HepG2 (cell line): ENCODE measurements around the gene SLC4A7. TPM values are rescaled to one million over a fixed set of nuclear protein-coding genes. Genes with fewer than 3 reads are reported as not detected.

ENCODE experiments used
- GATAD1 ChIP-seq: IDR thresholded peaks from 2 replicates; pipeline ENCODE4 v1.6.1; 2016; ENCODE audit warnings: missing genetic modification reagents, missing compliant biosample characterization
- GZF1 ChIP-seq: sonication (generic); formaldehyde crosslinking; IDR thresholded peaks from 2 replicates; pipeline ENCODE4 v1.5.1; 2020; ENCODE audit warnings: mild to moderate bottlenecking, missing genetic modification reagents
- MEIS1 ChIP-seq: sonication (generic); formaldehyde crosslinking; IDR thresholded peaks from 2 replicates; pipeline ENCODE4 v1.9.0; 2021; ENCODE audit warnings: mild to moderate bottlenecking, missing genetic modification reagents, moderate library complexity, borderline replicate concordance
- NFIC ChIP-seq: IDR thresholded peaks from 2 replicates; pipeline ENCODE4 v1.6.1; 2012; ENCODE audit warnings: mild to moderate bottlenecking, low read length, inconsistent platforms
- NFKB2 ChIP-seq: sonication (generic); formaldehyde crosslinking; IDR thresholded peaks from 2 replicates; pipeline ENCODE4 v1.4.0; 2020; ENCODE audit warnings: missing genetic modification reagents, borderline replicate concordance
- NR3C1 ChIP-seq: sonication (generic); formaldehyde crosslinking; IDR thresholded peaks from 2 replicates; pipeline ENCODE4 v1.4.0; 2020; ENCODE audit warnings: missing genetic modification reagents
- PRMT3 ChIP-seq: sonication (generic); formaldehyde crosslinking; IDR thresholded peaks from 2 replicates; pipeline ENCODE4 v1.8.1; 2022; ENCODE audit warnings: low read depth, mild to moderate bottlenecking, moderate library complexity, missing genetic modification reagents, borderline replicate concordance
- ZNF121 ChIP-seq: sonication (generic); formaldehyde crosslinking; IDR thresholded peaks from 2 replicates; pipeline ENCODE4 v1.5.0; 2020; ENCODE audit warnings: mild to moderate bottlenecking, missing genetic modification reagents
- ZNF383 ChIP-seq: sonication (generic); formaldehyde crosslinking; IDR thresholded peaks from 2 replicates; pipeline ENCODE4 v1.4.0; 2020; ENCODE audit warnings: missing genetic modification reagents, mild to moderate bottlenecking, borderline replicate concordance
- ZNF446 ChIP-seq: sonication (generic); formaldehyde crosslinking; IDR thresholded peaks from 2 replicates; pipeline ENCODE4 v1.5.0; 2020; ENCODE audit warnings: mild to moderate bottlenecking, missing genetic modification reagents
- ZNF558 ChIP-seq: sonication (generic); formaldehyde crosslinking; IDR thresholded peaks from 2 replicates; pipeline ENCODE4 v1.9.0; 2022; ENCODE audit warnings: mild to moderate bottlenecking, missing genetic modification reagents, borderline replicate concordance
- polyA plus RNA-seq, 8 experiments: library from polyadenylated mRNA; depleted of rRNA in 3 of 8; stranded (reverse) in 7 of 8; unstranded in 1 of 8; fragments of >200 nt; fragmentation: Illumina TruSeq in 4 of 8; extraction: Trizol in 4 of 8; gene quantifications; 2 replicates each; pipeline versions ENCODE4 v1.2.1 to v1.2.3, GENCODE V29; 2011 to 2016; ENCODE audit warnings: low read depth in 4 of 8, missing spikeins in 1 of 8, mixed read lengths in 1 of 8; ENCODE audit not compliant: insufficient read depth in 1 of 8
- total RNA-seq, 5 experiments: library from RNA; depleted of rRNA; stranded (reverse); fragments of >200 nt; fragmentation: Illumina TruSeq; extraction: Trizol; gene quantifications; 2 replicates each; pipeline ENCODE4 v1.2.3, GENCODE V29; 2016; ENCODE audit warnings: low read depth in 1 of 5
- TF ChIP-seq, protein P1 (sequence below): sonication (generic); formaldehyde crosslinking; IDR thresholded peaks from 2 replicates; pipeline ENCODE4 v1.4.0; 2020; ENCODE audit warnings: missing genetic modification reagents
- TF ChIP-seq, protein P2 (sequence below): sonication (generic); formaldehyde crosslinking; IDR thresholded peaks from 2 replicates; pipeline ENCODE4 v1.5.1; 2020; ENCODE audit warnings: missing genetic modification reagents, mild to moderate bottlenecking, borderline replicate concordance
- TF ChIP-seq, protein P3 (sequence below): sonication (generic); formaldehyde crosslinking; IDR thresholded peaks from 2 replicates; pipeline ENCODE4 v1.5.0; 2020; ENCODE audit warnings: missing genetic modification reagents
- TF ChIP-seq, protein P4 (sequence below): sonication (generic); formaldehyde crosslinking; IDR thresholded peaks from 2 replicates; pipeline ENCODE4 v1.8.1; 2023; ENCODE audit warnings: mild to moderate bottlenecking, inconsistent platforms, moderate library complexity, missing genetic modification reagents, borderline replicate concordance
- TF ChIP-seq, protein P5 (sequence below): sonication (generic); formaldehyde crosslinking; IDR thresholded peaks from 2 replicates; pipeline ENCODE4 v1.5.0; 2020; ENCODE audit warnings: missing genetic modification reagents
- TF ChIP-seq, protein P6 (sequence below): fragments of 450-650 bp; IDR thresholded peaks from 2 replicates; pipeline ENCODE4 v1.6.1; 2017; ENCODE audit warnings: mild to moderate bottlenecking
- TF ChIP-seq, protein P7 (sequence below): sonication (generic); formaldehyde crosslinking; IDR thresholded peaks from 2 replicates; pipeline ENCODE4 v1.5.0; 2020; ENCODE audit warnings: missing genetic modification reagents

SLC4A7 gene
- total and polyA plus RNA-seq, 2 of the 13 experiments (the other 11 are each of a cell fraction or from before 2014, with no cell fraction given): 16.4 to 43.8 TPM

DNA sequence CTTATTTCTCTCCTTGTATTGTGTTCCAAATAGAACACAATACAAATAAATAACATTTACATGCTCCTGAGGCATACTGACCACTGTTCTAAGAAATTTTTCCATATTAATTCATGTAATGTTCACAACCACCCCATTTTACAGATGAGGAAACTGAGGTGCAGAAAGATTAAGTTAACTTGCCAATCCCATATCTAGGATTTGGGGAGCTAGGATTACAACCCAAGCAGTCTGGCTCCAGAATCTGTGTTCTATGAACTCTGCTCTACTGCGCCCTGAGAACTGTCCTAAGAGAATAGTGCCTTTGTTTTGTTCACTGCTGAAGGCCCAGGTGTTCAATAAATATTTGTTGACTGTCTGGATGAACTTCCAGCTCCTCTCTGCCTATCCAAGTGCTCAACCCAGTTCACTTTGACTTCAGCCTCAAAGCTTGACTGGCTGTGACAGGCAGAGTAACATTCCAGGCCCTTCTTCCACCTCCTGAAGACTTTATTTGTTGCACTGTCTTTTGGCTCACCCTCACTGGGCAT is 118.1 kb downstream of the SLC4A7 start (continued):
- TF ChIP-seq, protein P1, sequence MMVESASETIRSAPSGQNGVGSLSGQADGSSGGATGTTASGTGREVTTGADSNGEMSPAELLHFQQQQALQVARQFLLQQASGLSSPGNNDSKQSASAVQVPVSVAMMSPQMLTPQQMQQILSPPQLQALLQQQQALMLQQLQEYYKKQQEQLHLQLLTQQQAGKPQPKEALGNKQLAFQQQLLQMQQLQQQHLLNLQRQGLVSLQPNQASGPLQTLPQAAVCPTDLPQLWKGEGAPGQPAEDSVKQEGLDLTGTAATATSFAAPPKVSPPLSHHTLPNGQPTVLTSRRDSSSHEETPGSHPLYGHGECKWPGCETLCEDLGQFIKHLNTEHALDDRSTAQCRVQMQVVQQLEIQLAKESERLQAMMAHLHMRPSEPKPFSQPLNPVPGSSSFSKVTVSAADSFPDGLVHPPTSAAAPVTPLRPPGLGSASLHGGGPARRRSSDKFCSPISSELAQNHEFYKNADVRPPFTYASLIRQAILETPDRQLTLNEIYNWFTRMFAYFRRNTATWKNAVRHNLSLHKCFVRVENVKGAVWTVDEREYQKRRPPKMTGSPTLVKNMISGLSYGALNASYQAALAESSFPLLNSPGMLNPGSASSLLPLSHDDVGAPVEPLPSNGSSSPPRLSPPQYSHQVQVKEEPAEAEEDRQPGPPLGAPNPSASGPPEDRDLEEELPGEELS (CRISPR knock-in tag): peak; percentile 93
- TF ChIP-seq MEIS1 (CRISPR knock-in tag) (peak; percentile 71; the same call in 1 of the 2 replicates), ZNF121 (CRISPR knock-in tag) (no peak), ZNF446 (CRISPR knock-in tag) (no peak), GATAD1 (CRISPR knock-in tag) (0 out of 2 replicates have a peak, but pooled peaks have one; percentile 14), NFKB2 (CRISPR knock-in tag) (no peak), ZNF558 (CRISPR knock-in tag) (no peak), ZNF383 (CRISPR knock-in tag) (no peak), NR3C1 (no peak), NFIC (peak; percentile 74), PRMT3 (no peak), GZF1 (CRISPR knock-in tag) (no peak)
- TF ChIP-seq, protein P2, sequence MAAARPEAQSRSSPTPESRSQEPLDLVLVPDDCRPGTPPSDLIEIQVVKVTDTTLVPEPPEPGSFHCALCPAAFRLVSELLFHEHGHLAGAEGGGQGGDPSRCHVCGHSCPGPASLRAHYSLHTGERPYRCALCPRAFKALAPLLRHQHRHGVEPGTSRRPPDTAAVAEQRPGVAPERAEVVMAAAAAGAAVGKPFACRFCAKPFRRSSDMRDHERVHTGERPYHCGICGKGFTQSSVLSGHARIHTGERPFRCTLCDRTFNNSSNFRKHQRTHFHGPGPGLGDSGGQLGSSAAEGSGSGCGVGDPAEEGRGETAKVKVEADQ (CRISPR knock-in tag): no peak
- TF ChIP-seq, protein P3, sequence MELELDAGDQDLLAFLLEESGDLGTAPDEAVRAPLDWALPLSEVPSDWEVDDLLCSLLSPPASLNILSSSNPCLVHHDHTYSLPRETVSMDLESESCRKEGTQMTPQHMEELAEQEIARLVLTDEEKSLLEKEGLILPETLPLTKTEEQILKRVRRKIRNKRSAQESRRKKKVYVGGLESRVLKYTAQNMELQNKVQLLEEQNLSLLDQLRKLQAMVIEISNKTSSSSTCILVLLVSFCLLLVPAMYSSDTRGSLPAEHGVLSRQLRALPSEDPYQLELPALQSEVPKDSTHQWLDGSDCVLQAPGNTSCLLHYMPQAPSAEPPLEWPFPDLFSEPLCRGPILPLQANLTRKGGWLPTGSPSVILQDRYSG: no peak
- TF ChIP-seq, protein P4, sequence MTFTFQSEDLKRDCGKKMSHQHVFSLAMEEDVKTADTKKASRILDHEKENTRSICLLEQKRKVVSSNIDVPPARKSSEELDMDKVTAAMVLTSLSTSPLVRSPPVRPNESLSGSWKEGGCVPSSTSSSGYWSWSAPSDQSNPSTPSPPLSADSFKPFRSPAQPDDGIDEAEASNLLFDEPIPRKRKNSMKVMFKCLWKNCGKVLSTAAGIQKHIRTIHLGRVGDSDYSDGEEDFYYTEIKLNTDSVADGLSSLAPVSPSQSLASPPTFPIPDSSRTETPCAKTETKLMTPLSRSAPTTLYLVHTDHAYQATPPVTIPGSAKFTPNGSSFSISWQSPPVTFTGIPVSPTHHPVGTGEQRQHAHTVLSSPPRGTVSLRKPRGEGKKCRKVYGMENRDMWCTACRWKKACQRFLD: no peak
- TF ChIP-seq, protein P5, sequence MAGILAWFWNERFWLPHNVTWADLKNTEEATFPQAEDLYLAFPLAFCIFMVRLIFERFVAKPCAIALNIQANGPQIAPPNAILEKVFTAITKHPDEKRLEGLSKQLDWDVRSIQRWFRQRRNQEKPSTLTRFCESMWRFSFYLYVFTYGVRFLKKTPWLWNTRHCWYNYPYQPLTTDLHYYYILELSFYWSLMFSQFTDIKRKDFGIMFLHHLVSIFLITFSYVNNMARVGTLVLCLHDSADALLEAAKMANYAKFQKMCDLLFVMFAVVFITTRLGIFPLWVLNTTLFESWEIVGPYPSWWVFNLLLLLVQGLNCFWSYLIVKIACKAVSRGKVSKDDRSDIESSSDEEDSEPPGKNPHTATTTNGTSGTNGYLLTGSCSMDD (CRISPR knock-in tag): no peak
- TF ChIP-seq, protein P6, sequence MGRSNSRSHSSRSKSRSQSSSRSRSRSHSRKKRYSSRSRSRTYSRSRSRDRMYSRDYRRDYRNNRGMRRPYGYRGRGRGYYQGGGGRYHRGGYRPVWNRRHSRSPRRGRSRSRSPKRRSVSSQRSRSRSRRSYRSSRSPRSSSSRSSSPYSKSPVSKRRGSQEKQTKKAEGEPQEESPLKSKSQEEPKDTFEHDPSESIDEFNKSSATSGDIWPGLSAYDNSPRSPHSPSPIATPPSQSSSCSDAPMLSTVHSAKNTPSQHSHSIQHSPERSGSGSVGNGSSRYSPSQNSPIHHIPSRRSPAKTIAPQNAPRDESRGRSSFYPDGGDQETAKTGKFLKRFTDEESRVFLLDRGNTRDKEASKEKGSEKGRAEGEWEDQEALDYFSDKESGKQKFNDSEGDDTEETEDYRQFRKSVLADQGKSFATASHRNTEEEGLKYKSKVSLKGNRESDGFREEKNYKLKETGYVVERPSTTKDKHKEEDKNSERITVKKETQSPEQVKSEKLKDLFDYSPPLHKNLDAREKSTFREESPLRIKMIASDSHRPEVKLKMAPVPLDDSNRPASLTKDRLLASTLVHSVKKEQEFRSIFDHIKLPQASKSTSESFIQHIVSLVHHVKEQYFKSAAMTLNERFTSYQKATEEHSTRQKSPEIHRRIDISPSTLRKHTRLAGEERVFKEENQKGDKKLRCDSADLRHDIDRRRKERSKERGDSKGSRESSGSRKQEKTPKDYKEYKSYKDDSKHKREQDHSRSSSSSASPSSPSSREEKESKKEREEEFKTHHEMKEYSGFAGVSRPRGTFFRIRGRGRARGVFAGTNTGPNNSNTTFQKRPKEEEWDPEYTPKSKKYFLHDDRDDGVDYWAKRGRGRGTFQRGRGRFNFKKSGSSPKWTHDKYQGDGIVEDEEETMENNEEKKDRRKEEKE: no peak
- TF ChIP-seq, protein P7, sequence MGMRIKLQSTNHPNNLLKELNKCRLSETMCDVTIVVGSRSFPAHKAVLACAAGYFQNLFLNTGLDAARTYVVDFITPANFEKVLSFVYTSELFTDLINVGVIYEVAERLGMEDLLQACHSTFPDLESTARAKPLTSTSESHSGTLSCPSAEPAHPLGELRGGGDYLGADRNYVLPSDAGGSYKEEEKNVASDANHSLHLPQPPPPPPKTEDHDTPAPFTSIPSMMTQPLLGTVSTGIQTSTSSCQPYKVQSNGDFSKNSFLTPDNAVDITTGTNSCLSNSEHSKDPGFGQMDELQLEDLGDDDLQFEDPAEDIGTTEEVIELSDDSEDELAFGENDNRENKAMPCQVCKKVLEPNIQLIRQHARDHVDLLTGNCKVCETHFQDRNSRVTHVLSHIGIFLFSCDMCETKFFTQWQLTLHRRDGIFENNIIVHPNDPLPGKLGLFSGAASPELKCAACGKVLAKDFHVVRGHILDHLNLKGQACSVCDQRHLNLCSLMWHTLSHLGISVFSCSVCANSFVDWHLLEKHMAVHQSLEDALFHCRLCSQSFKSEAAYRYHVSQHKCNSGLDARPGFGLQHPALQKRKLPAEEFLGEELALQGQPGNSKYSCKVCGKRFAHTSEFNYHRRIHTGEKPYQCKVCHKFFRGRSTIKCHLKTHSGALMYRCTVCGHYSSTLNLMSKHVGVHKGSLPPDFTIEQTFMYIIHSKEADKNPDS: peak; percentile 90; the same call in 1 of the 2 replicates
